ENCODE measurements around the gene ASL. TPM values are rescaled to one million over a fixed set of nuclear protein-coding genes. Genes with fewer than 3 reads are reported as not detected.
"Not testable (repeated sequence)": the region's sequence is repeated elsewhere in the genome, so short reads cannot be mapped to it uniquely, and the experiment has no call there.

ASL gene
- total RNA-seq (2021; ENCODE audit: unreplicated experiment) (46.9 TPM), Bru-seq, nascent RNA (percentile 73 among the genes with signal in this experiment), BruChase-seq, experiment 1, labeled RNA remaining after a 6-hour chase (percentile 64 among the genes with signal in this experiment), BruChase-seq, experiment 2, labeled RNA remaining after a 2-hour chase (percentile 66 among the genes with signal in this experiment)
- 60.1 and 60.5 TPM in 2 replicates for polyA plus RNA-seq (2012)
- long read RNA-seq, transcript ASL-205 (16 exons, 1,622 nt), result major isoform, 12 of 60 reads
- long read RNA-seq, transcript ASL-201 (17 exons, 2,143 nt), result minor isoform, 7 of 60 reads
- long read RNA-seq, partial matches to known transcripts, result 21 of 60 reads
- long read RNA-seq, other reads (novel, unspliced or antisense), result 15 of 60 reads

- TF ChIP-seq POLR2AphosphoS5 (IDR thresholded peaks at IDR 0.05; ENCODE audit: low read depth, low read length) (peak; percentile 91), SRF (IDR thresholded peaks at IDR 0.05; ENCODE audit: low read depth) (no peak), MAX (IDR thresholded peaks at IDR 0.05) (peak; percentile 81), RAD21 (IDR thresholded peaks at IDR 0.05; ENCODE audit: low read depth) (peak; percentile 38), SP1 (IDR thresholded peaks at IDR 0.05; ENCODE audit: low read depth) (peak; percentile 82), CBX3 (IDR thresholded peaks at IDR 0.05; ENCODE audit: low read depth) (0 out of 2 replicates have a peak, but pooled peaks have one; percentile 9), SIN3A (IDR thresholded peaks at IDR 0.05; ENCODE audit: low read depth) (peak; percentile 86), POLR2A (IDR thresholded peaks at IDR 0.05; ENCODE audit: borderline replicate concordance, extremely low read depth, insufficient read depth, insufficient read length) (peak; percentile 73), TCF7L2 (IDR thresholded peaks at IDR 0.05; ENCODE audit: borderline replicate concordance, extremely low read depth, insufficient read depth, insufficient read length) (peak; percentile 40), EGR1 (IDR thresholded peaks at IDR 0.05; ENCODE audit: low read depth) (peak; percentile 28; the same call in 1 of the 2 replicates), EZH2phosphoT487 (IDR thresholded peaks at IDR 0.05; ENCODE audit: borderline replicate concordance) (no peak), ZBTB33 (IDR thresholded peaks at IDR 0.05; ENCODE audit: extremely low read depth, insufficient replicate concordance, low read length) (no peak)
- H3K4me2 ChIP-seq (ENCODE audit: low read length), result peak within 1 kb of the TSS; percentile 97
- H3K27ac ChIP-seq (ENCODE audit: low read depth, low read length), result peak within 1 kb of the TSS; percentile 63
- TSS peak; percentile 75 for BruUV-seq (replicated peaks)
- intact Hi-C loops (cut with micrococcal nuclease), result no loop called here
- ATAC-seq (peak; percentile 99), DNase-seq (ENCODE audit: low read depth, low spot score) (peak; percentile 77)
- ChIA-PET CTCF (interaction anchor here (0.6 to 1.4 kb wide), 2 partner anchors 45 to 129 kb away, joined by 3 to 6 read pairs; partner anchors contain the start of gene TPST1), RAD21 (ENCODE audit: low non-redundant PET in 1 of 2, low total read pairs in 2 of 2, uncharacterized antibody in 2 of 2, unreplicated experiment in 2 of 2) (no interaction called here), POLR2A (interaction anchor here (0.7 to 2.0 kb wide), 6 partner anchors 8 to 22 kb away, joined by 3 to 8 read pairs (median 4); no protein-coding TSS in a partner anchor)
- H3K4me3 ChIP-seq (replicated peaks in 1 of 2; ENCODE audit: low read depth in 1 of 2, low read length in 2 of 2), result peak within 1 kb of the TSS; percentile 93 to 99
- no peaks in the 10 kb centered on the region for H4K20me1 ChIP-seq (ENCODE audit: insufficient read depth)
- H3K4me1 ChIP-seq (ENCODE audit: control insufficient read depth in 1 of 2, insufficient read depth in 2 of 2, low read length in 2 of 2), result peaks cover 2 to 14% of the 10 kb centered on the region in 2 experiments; a peak in 3 of 4 replicates
- H2AFZ ChIP-seq (ENCODE audit: low read depth, low read length, poor library complexity, severe bottlenecking), result peak within 1 kb of the TSS; percentile 90
- no peaks in the 10 kb centered on the region for H3K9me2 ChIP-seq (ENCODE audit: insufficient read depth)
- no peaks in the 10 kb centered on the region for H3K36me3 ChIP-seq (ENCODE audit: control insufficient read depth in 1 of 2, insufficient read depth in 2 of 2, low read length in 2 of 2)
- no peaks in the 10 kb centered on the region for H3K27me3 ChIP-seq (ENCODE audit: insufficient read depth, low read length)
- no peaks in the 10 kb centered on the region for H3K9me3 ChIP-seq (ENCODE audit: control insufficient read depth in 1 of 2, insufficient read depth in 1 of 2, low read depth in 1 of 2, low read length in 2 of 2)
- peaks cover 28% of the 10 kb centered on the region for H3K79me2 ChIP-seq (ENCODE audit: insufficient read depth, low read length)
- peak within 1 kb of the TSS; percentile 88 for H3K9ac ChIP-seq (ENCODE audit: low read length)
Measured at GRCh38 chr7:66075590-66076461, at the start of gene ASL. ASL (plus strand) TSS chr7:66075819; CDS start chr7:66076082, 263 bp downstream.

- RAD21 ChIA-PET (ENCODE audit: low non-redundant PET in 1 of 2, low total read pairs in 2 of 2, uncharacterized antibody in 2 of 2, unreplicated experiment in 2 of 2); H2AFZ ChIP-seq (ENCODE audit: low read depth, low read length, poor library complexity, severe bottlenecking); BruUV-seq (replicated peaks); H3K4me2 ChIP-seq (ENCODE audit: low read length); H4K20me1 ChIP-seq (ENCODE audit: insufficient read depth); H3K36me3 ChIP-seq (ENCODE audit: control insufficient read depth in 1 of 2, insufficient read depth in 2 of 2, low read length in 2 of 2); H3K27ac ChIP-seq (ENCODE audit: low read depth, low read length); H3K9me3 ChIP-seq (ENCODE audit: control insufficient read depth in 1 of 2, insufficient read depth in 1 of 2, low read depth in 1 of 2, low read length in 2 of 2); ATAC-seq; H3K27me3 ChIP-seq (ENCODE audit: insufficient read depth, low read length); DNase-seq (ENCODE audit: low read depth, low spot score); H3K4me1 ChIP-seq (ENCODE audit: control insufficient read depth in 1 of 2, insufficient read depth in 2 of 2, low read length in 2 of 2); H3K4me3 ChIP-seq (replicated peaks in 1 of 2; ENCODE audit: low read depth in 1 of 2, low read length in 2 of 2); CTCF ChIA-PET; POLR2A ChIA-PET; H3K9ac ChIP-seq (ENCODE audit: low read length); H3K9me2 ChIP-seq (ENCODE audit: insufficient read depth); H3K79me2 ChIP-seq (ENCODE audit: insufficient read depth, low read length): not testable (repeated sequence)
- intact Hi-C loops (cut with micrococcal nuclease), result loop anchor here (10.0 kb wide), 1 partner anchor 966 kb away; the partner anchor contains the start of genes SBDS and TYW1
Measured at GRCh38 chr7:66028342-66028741, 47.3 kb upstream of the ASL start.
